KMS-11 (cell line): ENCODE results near the gene DCLRE1B.
A peak's percentile ranks its signal among the peaks of the same experiment; 100 is the strongest.

ENCODE experiments used
- H2AFZ ChIP-seq: fragments of 200-600 bp; sonication (generic); 2 replicates; pipeline ENCODE4 v1.6.1; 2016; ENCODE audit warnings: antibody characterized with exemption, mixed run types, low read depth
- H3K27ac ChIP-seq: fragments of 200-600 bp; sonication (generic); 2 replicates; pipeline ENCODE4 v1.6.1; 2016; ENCODE audit warnings: mild to moderate bottlenecking, mixed run types
- H3K27me3 ChIP-seq: fragments of 200-600 bp; sonication (generic); 2 replicates; pipeline ENCODE4 v1.6.1; 2017; ENCODE audit warnings: mild to moderate bottlenecking, low read depth, mixed run types, moderate library complexity; ENCODE audit not compliant: insufficient read depth
- H3K36me3 ChIP-seq: fragments of 200-600 bp; sonication (generic); 2 replicates; pipeline ENCODE4 v1.6.1; 2017; ENCODE audit warnings: mild to moderate bottlenecking, mixed run types; ENCODE audit not compliant: insufficient read depth
- H3K4me1 ChIP-seq: fragments of 200-600 bp; sonication (generic); 2 replicates; pipeline ENCODE4 v1.6.1; 2016; ENCODE audit warnings: mild to moderate bottlenecking, low read depth, mixed run types; ENCODE audit not compliant: poor library complexity, severe bottlenecking
- H3K4me2 ChIP-seq: fragments of 200-600 bp; sonication (generic); 2 replicates; pipeline ENCODE4 v1.7.0; 2016; ENCODE audit warnings: mild to moderate bottlenecking, mixed run types
- H3K4me3 ChIP-seq: fragments of 200-600 bp; sonication (generic); IDR thresholded peaks from 2 replicates; pipeline ENCODE4 v1.6.1; 2017; ENCODE audit warnings: low read depth, low read length, mixed read lengths; ENCODE audit not compliant: insufficient read depth
- H3K79me2 ChIP-seq: fragments of 200-600 bp; sonication (generic); 2 replicates; pipeline ENCODE4 v1.6.1; 2016; ENCODE audit warnings: low read depth, mixed run types; ENCODE audit not compliant: insufficient read depth
- H3K9ac ChIP-seq: fragments of 200-600 bp; sonication (generic); 2 replicates; pipeline ENCODE4 v1.6.1; 2016; ENCODE audit warnings: mild to moderate bottlenecking, mixed run types
- H4K20me1 ChIP-seq: fragments of 200-600 bp; sonication (generic); 2 replicates; pipeline ENCODE4 v1.6.1; 2016; ENCODE audit warnings: mild to moderate bottlenecking, mixed run types; ENCODE audit not compliant: insufficient read depth
- TF ChIP-seq, protein P1 (sequence below): fragments of 200-600 bp; sonication (generic); conservative IDR thresholded peaks from 2 replicates; pipeline ENCODE4 v1.6.1; 2017; ENCODE audit warnings: low read depth, mild to moderate bottlenecking, antibody characterized with exemption, low read length, moderate library complexity, mixed read lengths

The DCLRE1B gene

GRCh38 chr1:113872219-113872935 lies 32.7 kb upstream of the DCLRE1B start:
- H3K4me2 ChIP-seq: peak overlapping the region; percentile 63

DNA sequence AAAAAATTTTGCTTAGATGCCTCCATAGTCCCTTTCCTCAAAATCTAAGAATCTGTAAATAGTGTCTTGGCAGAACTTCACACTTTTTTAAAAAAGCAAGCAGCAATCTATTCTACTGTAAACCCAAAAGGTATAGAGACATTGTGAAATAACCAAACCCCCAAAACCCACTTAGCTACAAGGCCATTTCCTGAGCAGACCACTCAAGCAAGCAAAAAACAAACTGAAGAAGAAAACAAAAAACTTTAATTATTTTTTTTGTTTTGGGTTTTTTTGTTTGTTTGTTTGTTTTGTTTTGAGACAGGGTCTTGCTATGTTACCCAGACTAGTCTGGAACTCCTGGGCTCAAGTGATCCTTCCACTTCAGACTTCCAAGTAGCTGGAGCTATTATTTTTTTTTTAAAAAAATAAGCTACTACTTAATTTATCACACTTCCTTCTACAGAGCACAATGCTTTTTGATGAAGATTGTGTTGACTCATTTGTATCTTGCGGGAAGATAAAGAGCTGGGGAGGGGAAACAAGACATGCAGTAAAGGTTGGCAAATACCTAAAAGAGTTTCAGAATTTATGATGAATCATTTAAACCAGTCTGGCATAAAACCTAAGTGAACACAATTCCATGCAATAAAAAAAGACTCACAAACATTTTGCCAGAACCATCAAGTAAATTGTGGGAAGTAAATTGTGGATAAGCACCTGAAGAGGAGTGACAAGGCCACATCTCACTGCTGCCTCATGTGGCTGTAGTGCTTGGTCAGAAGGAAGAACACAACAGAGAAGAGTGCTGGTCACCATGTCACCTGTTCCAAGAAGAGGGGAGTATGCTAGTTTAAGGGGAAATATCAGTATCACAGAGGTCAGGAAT lies 30.9 kb upstream of the DCLRE1B start:
- no peak overlapping the region for H3K27ac ChIP-seq
- H3K27me3 ChIP-seq: no peaks in the 10 kb centered on the region
- H3K4me2 ChIP-seq: no peak overlapping the region
- H3K4me3 ChIP-seq: no peak overlapping the region
- H2AFZ ChIP-seq: no peak overlapping the region
- peaks cover 21% of the 10 kb centered on the region for H3K79me2 ChIP-seq
- H3K36me3 ChIP-seq: no peaks in the 10 kb centered on the region
- TF ChIP-seq, protein P1, sequence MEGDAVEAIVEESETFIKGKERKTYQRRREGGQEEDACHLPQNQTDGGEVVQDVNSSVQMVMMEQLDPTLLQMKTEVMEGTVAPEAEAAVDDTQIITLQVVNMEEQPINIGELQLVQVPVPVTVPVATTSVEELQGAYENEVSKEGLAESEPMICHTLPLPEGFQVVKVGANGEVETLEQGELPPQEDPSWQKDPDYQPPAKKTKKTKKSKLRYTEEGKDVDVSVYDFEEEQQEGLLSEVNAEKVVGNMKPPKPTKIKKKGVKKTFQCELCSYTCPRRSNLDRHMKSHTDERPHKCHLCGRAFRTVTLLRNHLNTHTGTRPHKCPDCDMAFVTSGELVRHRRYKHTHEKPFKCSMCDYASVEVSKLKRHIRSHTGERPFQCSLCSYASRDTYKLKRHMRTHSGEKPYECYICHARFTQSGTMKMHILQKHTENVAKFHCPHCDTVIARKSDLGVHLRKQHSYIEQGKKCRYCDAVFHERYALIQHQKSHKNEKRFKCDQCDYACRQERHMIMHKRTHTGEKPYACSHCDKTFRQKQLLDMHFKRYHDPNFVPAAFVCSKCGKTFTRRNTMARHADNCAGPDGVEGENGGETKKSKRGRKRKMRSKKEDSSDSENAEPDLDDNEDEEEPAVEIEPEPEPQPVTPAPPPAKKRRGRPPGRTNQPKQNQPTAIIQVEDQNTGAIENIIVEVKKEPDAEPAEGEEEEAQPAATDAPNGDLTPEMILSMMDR: peak; percentile 35; the same call in 1 of the 2 replicates
- peaks cover 71% of the 10 kb centered on the region for H3K4me1 ChIP-seq
- no peak overlapping the region for H3K9ac ChIP-seq
- no peaks in the 10 kb centered on the region for H4K20me1 ChIP-seq

More at GRCh38 chr1:113872219-113872935, 32.7 kb upstream of the DCLRE1B start:
- Histone ChIP-seq H3K9ac (peak overlapping the region; percentile 91), H4K20me1 (no peaks in the 10 kb centered on the region), H3K27ac (peak overlapping the region; percentile 92), H2AFZ (peak overlapping the region; percentile 58), H3K36me3 (no peaks in the 10 kb centered on the region), H3K27me3 (no peaks in the 10 kb centered on the region), H3K4me3 (no peak overlapping the region), H3K4me1 (peaks cover 76% of the 10 kb centered on the region), H3K79me2 (peaks cover 21% of the 10 kb centered on the region)
- TF ChIP-seq, protein P1: no peak

DNA sequence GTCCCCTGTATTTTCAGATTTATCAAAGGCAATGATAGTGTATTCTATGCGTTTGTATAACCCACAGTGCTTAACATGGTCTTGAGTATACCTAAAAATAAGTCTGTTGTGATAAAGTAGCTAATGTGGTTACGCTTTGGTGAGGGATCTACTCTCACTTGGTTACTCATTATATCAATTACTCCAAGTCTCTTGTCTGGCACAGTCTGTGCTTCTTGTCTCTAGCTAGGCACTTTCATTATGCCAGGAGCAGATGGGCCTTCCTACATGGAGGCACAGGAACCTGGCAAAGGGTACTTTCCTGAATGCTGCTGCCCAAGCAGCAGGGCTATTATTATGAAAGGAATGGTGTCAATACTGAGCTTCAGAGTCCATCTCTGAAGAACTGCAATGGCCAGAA lies 29.4 kb upstream of the DCLRE1B start:
- Histone ChIP-seq H3K27ac (no peak overlapping the region), H3K9ac (no peak overlapping the region), H2AFZ (no peak overlapping the region), H3K4me3 (no peak overlapping the region), H3K79me2 (peaks cover 8% of the 10 kb centered on the region), H3K36me3 (no peaks in the 10 kb centered on the region), H4K20me1 (no peaks in the 10 kb centered on the region), H3K27me3 (no peaks in the 10 kb centered on the region), H3K4me2 (no peak overlapping the region), H3K4me1 (peaks cover 73% of the 10 kb centered on the region)
- TF ChIP-seq, protein P1: no peak

DNA sequence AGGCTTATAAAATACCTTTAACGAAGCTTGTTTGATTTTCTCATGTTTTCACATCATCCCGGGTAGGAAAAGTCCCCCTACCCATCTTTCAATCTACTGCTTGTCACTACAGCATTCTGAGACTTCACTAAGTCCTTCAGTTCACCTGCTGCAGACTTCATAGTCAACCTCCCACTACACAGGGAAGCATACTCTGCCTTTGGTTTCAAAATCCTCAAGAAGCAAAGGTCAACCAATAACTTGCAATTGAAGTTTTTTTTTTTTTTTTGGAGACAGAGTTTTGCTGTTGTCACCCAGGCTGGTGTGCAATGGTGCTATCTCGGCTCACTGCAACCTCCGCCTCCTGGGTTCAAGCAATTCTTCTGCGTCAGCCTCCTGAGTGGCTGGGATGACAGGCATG lies 28.9 kb upstream of the DCLRE1B start:
- no peak overlapping the region for H3K27ac ChIP-seq
- no peaks in the 10 kb centered on the region for H4K20me1 ChIP-seq
- H2AFZ ChIP-seq: no peak overlapping the region
- no peak overlapping the region for H3K4me2 ChIP-seq
- no peaks in the 10 kb centered on the region for H3K27me3 ChIP-seq
- no peaks in the 10 kb centered on the region for H3K36me3 ChIP-seq
- H3K9ac ChIP-seq: no peak overlapping the region
- H3K79me2 ChIP-seq: peaks cover 3% of the 10 kb centered on the region; the same call in 1 of the 2 replicates
- H3K4me3 ChIP-seq: no peak overlapping the region
- peaks cover 77% of the 10 kb centered on the region for H3K4me1 ChIP-seq
- TF ChIP-seq, protein P1: no peak
